HCT116 (cell line): ENCODE measurements around the gene HOPX. TPM values are rescaled to one million over a fixed set of nuclear protein-coding genes. Genes with fewer than 3 reads are reported as not detected.

Experiments used
- ATAC-seq: fragments of 200-7000 bp; cut with Tn5 transposase; 2 replicates; pipeline ENCODE4 v1.9.1; 2020; ENCODE audit warnings: mild to moderate bottlenecking, moderate library complexity
- BruUV-seq: library from RNA; stranded (reverse); fragments of 400-500 nt; replicated peaks from 2 replicates; lab custom pipeline; 2021; lab: Mats Ljungman, UMichigan
- CTCF ChIA-PET: fragments of 300-600 bp; sonication (Branson Sonifier 250); formaldehyde crosslinking; loops from one replicate; lab custom pipeline; 2021; ENCODE audit warnings: antibody characterized with exemption; lab: Charles Lee
- POLR2A ChIA-PET: fragments of 300-600, 350-600 bp; sonication (Branson Sonifier 250); formaldehyde crosslinking; loops from one replicate; lab custom pipeline; 2021; ENCODE audit warnings: antibody characterized with exemption; lab: Charles Lee
- RAD21 ChIA-PET, 2 experiments: fragments of 300-600 bp; sonication (Branson Sonifier 250); formaldehyde crosslinking; loops; one replicate each; lab custom pipeline; 2023; ENCODE audit warnings: low total read pairs in 2 of 2; ENCODE audit not compliant: uncharacterized antibody in 2 of 2, unreplicated experiment in 2 of 2, low non-redundant PET in 1 of 2; lab: Charles Lee
- DNase-seq: peaks from one replicate; pipeline ENCODE4 v3.0.0-alpha.2; 2010; ENCODE audit warnings: low read depth, low spot score
- H2AFZ ChIP-seq: fragments of 200-600 bp; shearing (Covaris generic), sonication (generic); 2 replicates; pipeline ENCODE4 v1.6.1; 2017; ENCODE audit warnings: low read depth, mixed run types, mixed read lengths, antibody characterized with exemption, low read length; ENCODE audit not compliant: poor library complexity, severe bottlenecking
- H3K27ac ChIP-seq: 2 replicates; pipeline ENCODE4 v1.5.1; 2012; ENCODE audit warnings: low read depth, low read length
- H3K27me3 ChIP-seq: fragments of 200-600 bp; sonication (generic); 2 replicates; pipeline ENCODE4 v1.6.1; 2016; ENCODE audit warnings: mixed run types, low read length, mixed read lengths; ENCODE audit not compliant: insufficient read depth
- H3K36me3 ChIP-seq, 2 experiments: fragments of 200-500 bp in 1 of 2; fragments of 200-600 bp in 1 of 2; sonication (Bioruptor generic) in 1 of 2; sonication (generic) in 1 of 2; 2 replicates each; pipeline versions ENCODE4 v1.5.1 to v1.6.1; 2014 to 2016; ENCODE audit warnings: low read length in 2 of 2, inconsistent platforms in 1 of 2, mixed read lengths in 1 of 2, mixed run types in 1 of 2; ENCODE audit not compliant: insufficient read depth in 2 of 2, control insufficient read depth in 1 of 2
- H3K4me1 ChIP-seq, 2 experiments: fragments of 200-600 bp in 1 of 2; sonication (generic) in 1 of 2; 2 replicates each; pipeline versions ENCODE4 v1.5.1 to v1.6.1; 2012 to 2017; ENCODE audit warnings: low read length in 2 of 2, inconsistent platforms in 1 of 2, mild to moderate bottlenecking in 1 of 2, mixed read lengths in 1 of 2, mixed run types in 1 of 2, moderate library complexity in 1 of 2; ENCODE audit not compliant: insufficient read depth in 2 of 2, control insufficient read depth in 1 of 2
- H3K4me2 ChIP-seq: fragments of 200-600 bp; sonication (generic); 2 replicates; pipeline ENCODE4 v1.6.1; 2017; ENCODE audit warnings: mixed run types, low read length, mixed read lengths
- H3K4me3 ChIP-seq, 2 experiments: fragments of 200-600 bp in 1 of 2; sonication (generic) in 1 of 2; replicated peaks in 1 of 2; 2 replicates each; pipeline ENCODE4 v1.5.1; 2011 to 2016; ENCODE audit warnings: low read length in 2 of 2, control low read depth in 1 of 2, low read depth in 1 of 2, mild to moderate bottlenecking in 1 of 2, mixed read lengths in 1 of 2, mixed run types in 1 of 2
- H3K79me2 ChIP-seq: fragments of 200-600 bp; sonication (generic); 2 replicates; pipeline ENCODE4 v1.6.1; 2017; ENCODE audit warnings: mild to moderate bottlenecking, mixed run types, low read length, moderate library complexity, mixed read lengths; ENCODE audit not compliant: insufficient read depth
- H3K9ac ChIP-seq: fragments of 200-600 bp; sonication (generic); 2 replicates; pipeline ENCODE4 v1.6.1; 2016; ENCODE audit warnings: low read length, mixed read lengths
- H3K9me2 ChIP-seq: fragments of 200-600 bp; sonication (generic), shearing (Covaris generic); 2 replicates; pipeline ENCODE4 v1.6.1; 2017; ENCODE audit warnings: mixed run types, mild to moderate bottlenecking, moderate library complexity; ENCODE audit not compliant: insufficient read depth
- H3K9me3 ChIP-seq, 2 experiments: fragments of 200-500 bp in 1 of 2; fragments of 200-600 bp in 1 of 2; sonication (Bioruptor generic) in 1 of 2; sonication (generic) in 1 of 2; 2 replicates each; pipeline ENCODE4 v1.6.1; 2014 to 2017; ENCODE audit warnings: low read length in 2 of 2, mixed read lengths in 2 of 2, inconsistent platforms in 1 of 2, low read depth in 1 of 2, mild to moderate bottlenecking in 1 of 2, mixed run types in 1 of 2, moderate library complexity in 1 of 2; ENCODE audit not compliant: control insufficient read depth in 1 of 2, insufficient read depth in 1 of 2
- H4K20me1 ChIP-seq: fragments of 200-600 bp; sonication (generic), shearing (Covaris generic); 2 replicates; pipeline ENCODE4 v1.6.1; 2017; ENCODE audit warnings: mixed run types, mild to moderate bottlenecking, moderate library complexity; ENCODE audit not compliant: insufficient read depth
- CBX3 ChIP-seq: IDR thresholded peaks from 2 replicates; pipeline ENCODE4 v1.6.1; 2012; ENCODE audit warnings: low read depth
- CEBPB ChIP-seq: IDR thresholded peaks from 2 replicates; pipeline ENCODE4 v1.6.1; 2012; ENCODE audit warnings: low read depth
- EGR1 ChIP-seq: IDR thresholded peaks from 2 replicates; pipeline ENCODE4 v1.6.1; 2012; ENCODE audit warnings: low read depth
- ELF1 ChIP-seq: IDR thresholded peaks from 2 replicates; pipeline ENCODE4 v1.6.1; 2012; ENCODE audit warnings: low read depth, borderline replicate concordance
- EZH2 ChIP-seq: fragments of 200-600 bp; sonication (generic); IDR thresholded peaks from 2 replicates; pipeline ENCODE4 v1.6.1; 2017; ENCODE audit warnings: antibody characterized with exemption, mixed run types
- FOSL1 ChIP-seq: IDR thresholded peaks from 2 replicates; pipeline ENCODE4 v1.6.1; 2012; ENCODE audit warnings: low read depth
- JUND ChIP-seq: IDR thresholded peaks from 2 replicates; pipeline ENCODE4 v1.6.1; 2012
- POLR2A ChIP-seq: IDR thresholded peaks from 2 replicates; pipeline ENCODE4 v1.7.0; 2011; ENCODE audit warnings: borderline replicate concordance; ENCODE audit not compliant: insufficient read depth, insufficient read length; ENCODE audit errors: extremely low read depth
- POLR2AphosphoS5 ChIP-seq: IDR thresholded peaks from 2 replicates; pipeline ENCODE4 v1.6.1; 2011; ENCODE audit warnings: mild to moderate bottlenecking, low read depth, low read length, moderate library complexity
- RAD21 ChIP-seq: IDR thresholded peaks from 2 replicates; pipeline ENCODE4 v1.6.1; 2012; ENCODE audit warnings: low read depth, mild to moderate bottlenecking
- SIN3A ChIP-seq: IDR thresholded peaks from 2 replicates; pipeline ENCODE4 v1.6.1; 2012; ENCODE audit warnings: low read depth
- SP1 ChIP-seq: IDR thresholded peaks from 2 replicates; pipeline ENCODE4 v1.6.1; 2012; ENCODE audit warnings: low read depth
- SRF ChIP-seq: IDR thresholded peaks from 2 replicates; pipeline ENCODE4 v1.6.1; 2012; ENCODE audit warnings: low read depth
- TCF7L2 ChIP-seq: IDR thresholded peaks from 2 replicates; pipeline ENCODE4 v1.7.0; 2011; ENCODE audit warnings: borderline replicate concordance, inconsistent platforms; ENCODE audit not compliant: insufficient read depth, insufficient read length; ENCODE audit errors: extremely low read depth
- YY1 ChIP-seq: IDR thresholded peaks from 2 replicates; pipeline ENCODE4 v1.6.1; 2011; ENCODE audit warnings: low read length, low read depth, moderate library complexity, mild to moderate bottlenecking; ENCODE audit not compliant: insufficient replicate concordance; ENCODE audit errors: extremely low read depth
- ZFX ChIP-seq: fragments of 450-650 bp; IDR thresholded peaks from 2 replicates; pipeline ENCODE4 v1.6.1; 2017
- intact Hi-C: fragments of 100-400 bp; cut with micrococcal nuclease; formaldehyde crosslinking; loops from 2 replicates; pipeline ENCODE4 v1.10.0; 2022
- total RNA-seq: library from RNA; stranded (reverse); gene quantifications from one replicate; pipeline ENCODE4 v1.2.1, GENCODE V29; 2021; ENCODE audit not compliant: unreplicated experiment
- TF ChIP-seq, protein P1 (sequence below), 3 experiments: fragments of 200-600 bp in 1 of 3; sonication (generic) in 1 of 3; IDR thresholded peaks in 2 of 3; conservative IDR thresholded peaks in 1 of 3; 2 replicates each; pipeline ENCODE4 v1.5.1; 2012 to 2017; ENCODE audit warnings: low read depth in 2 of 3, low read length in 2 of 3, antibody characterized with exemption in 1 of 3, borderline replicate concordance in 1 of 3, control low read depth in 1 of 3, mild to moderate bottlenecking in 1 of 3, mixed read lengths in 1 of 3, mixed run types in 1 of 3, moderate library complexity in 1 of 3; ENCODE audit not compliant: insufficient read depth in 1 of 3
- TF ChIP-seq, protein P2 (sequence below): IDR thresholded peaks from 2 replicates; pipeline ENCODE4 v1.6.1; 2012
- TF ChIP-seq, protein P3 (sequence below): IDR thresholded peaks from 2 replicates; pipeline ENCODE4 v1.6.1; 2011; ENCODE audit warnings: mild to moderate bottlenecking, low read length, moderate library complexity; ENCODE audit not compliant: insufficient replicate concordance; ENCODE audit errors: extremely low read depth

HOPX gene
- total RNA-seq, 1 experiment from 2014 or later, result 0.42 TPM

DNA sequence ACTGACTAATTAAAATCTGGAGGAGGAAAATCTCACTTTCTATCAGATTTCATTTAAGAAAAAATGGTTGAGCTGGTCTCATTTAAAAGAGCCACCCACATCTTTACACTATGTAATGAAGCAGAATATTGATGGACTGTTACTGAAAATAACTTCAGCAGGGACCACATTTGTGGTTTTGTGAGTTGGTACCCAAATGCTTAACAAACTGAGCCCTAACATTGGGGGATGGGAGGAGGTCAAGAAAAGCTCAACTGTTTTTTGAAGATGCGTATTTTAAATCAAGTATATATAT is 30.1 kb downstream of the HOPX start:
- CTCF ChIA-PET, result interaction anchor here (3.1 kb wide), 1 partner anchor 10 kb away, joined by 17 read pairs; no protein-coding TSS in a partner anchor

More for the DNA sequence above, 30.1 kb downstream of the HOPX start:
- TF ChIP-seq SIN3A (no peak), RAD21 (no peak), ZFX (no peak), SP1 (no peak), ELF1 (no peak), CEBPB (no peak), EZH2 (no peak), CBX3 (no peak), EGR1 (no peak), JUND (no peak), SRF (no peak), TCF7L2 (no peak), YY1 (no peak), POLR2AphosphoS5 (no peak), POLR2A (no peak), FOSL1 (no peak)
- TF ChIP-seq, protein P1, sequence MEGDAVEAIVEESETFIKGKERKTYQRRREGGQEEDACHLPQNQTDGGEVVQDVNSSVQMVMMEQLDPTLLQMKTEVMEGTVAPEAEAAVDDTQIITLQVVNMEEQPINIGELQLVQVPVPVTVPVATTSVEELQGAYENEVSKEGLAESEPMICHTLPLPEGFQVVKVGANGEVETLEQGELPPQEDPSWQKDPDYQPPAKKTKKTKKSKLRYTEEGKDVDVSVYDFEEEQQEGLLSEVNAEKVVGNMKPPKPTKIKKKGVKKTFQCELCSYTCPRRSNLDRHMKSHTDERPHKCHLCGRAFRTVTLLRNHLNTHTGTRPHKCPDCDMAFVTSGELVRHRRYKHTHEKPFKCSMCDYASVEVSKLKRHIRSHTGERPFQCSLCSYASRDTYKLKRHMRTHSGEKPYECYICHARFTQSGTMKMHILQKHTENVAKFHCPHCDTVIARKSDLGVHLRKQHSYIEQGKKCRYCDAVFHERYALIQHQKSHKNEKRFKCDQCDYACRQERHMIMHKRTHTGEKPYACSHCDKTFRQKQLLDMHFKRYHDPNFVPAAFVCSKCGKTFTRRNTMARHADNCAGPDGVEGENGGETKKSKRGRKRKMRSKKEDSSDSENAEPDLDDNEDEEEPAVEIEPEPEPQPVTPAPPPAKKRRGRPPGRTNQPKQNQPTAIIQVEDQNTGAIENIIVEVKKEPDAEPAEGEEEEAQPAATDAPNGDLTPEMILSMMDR (IDR thresholded peaks at IDR 0.05 in 2 of 3, conservative IDR thresholded peaks at IDR 0.05 in 1 of 3; ENCODE audit: borderline replicate concordance in 1 of 3, insufficient read depth in 1 of 3, low read depth in 2 of 3, low read length in 2 of 3), result no peak
- TF ChIP-seq, protein P2, sequence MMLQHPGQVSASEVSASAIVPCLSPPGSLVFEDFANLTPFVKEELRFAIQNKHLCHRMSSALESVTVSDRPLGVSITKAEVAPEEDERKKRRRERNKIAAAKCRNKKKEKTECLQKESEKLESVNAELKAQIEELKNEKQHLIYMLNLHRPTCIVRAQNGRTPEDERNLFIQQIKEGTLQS, result no peak
- TF ChIP-seq, protein P3, sequence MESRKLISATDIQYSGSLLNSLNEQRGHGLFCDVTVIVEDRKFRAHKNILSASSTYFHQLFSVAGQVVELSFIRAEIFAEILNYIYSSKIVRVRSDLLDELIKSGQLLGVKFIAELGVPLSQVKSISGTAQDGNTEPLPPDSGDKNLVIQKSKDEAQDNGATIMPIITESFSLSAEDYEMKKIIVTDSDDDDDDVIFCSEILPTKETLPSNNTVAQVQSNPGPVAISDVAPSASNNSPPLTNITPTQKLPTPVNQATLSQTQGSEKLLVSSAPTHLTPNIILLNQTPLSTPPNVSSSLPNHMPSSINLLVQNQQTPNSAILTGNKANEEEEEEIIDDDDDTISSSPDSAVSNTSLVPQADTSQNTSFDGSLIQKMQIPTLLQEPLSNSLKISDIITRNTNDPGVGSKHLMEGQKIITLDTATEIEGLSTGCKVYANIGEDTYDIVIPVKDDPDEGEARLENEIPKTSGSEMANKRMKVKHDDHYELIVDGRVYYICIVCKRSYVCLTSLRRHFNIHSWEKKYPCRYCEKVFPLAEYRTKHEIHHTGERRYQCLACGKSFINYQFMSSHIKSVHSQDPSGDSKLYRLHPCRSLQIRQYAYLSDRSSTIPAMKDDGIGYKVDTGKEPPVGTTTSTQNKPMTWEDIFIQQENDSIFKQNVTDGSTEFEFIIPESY, result no peak
- Histone ChIP-seq H3K4me2 (no peak overlapping the region), H3K36me3 (no peaks in the 10 kb centered on the region), H3K79me2 (no peaks in the 10 kb centered on the region), H2AFZ (no peak overlapping the region), H3K4me3 (no peak overlapping the region), H3K9me3 (peaks cover 0 to 4% of the 10 kb centered on the region in 2 experiments; a peak in 1 of 4 replicates), H3K9me2 (no peaks in the 10 kb centered on the region), H3K9ac (no peak overlapping the region), H3K27ac (no peak overlapping the region), H4K20me1 (no peaks in the 10 kb centered on the region), H3K27me3 (no peaks in the 10 kb centered on the region), H3K4me1 (peaks cover 0 to 11% of the 10 kb centered on the region in 2 experiments; a peak in 1 of 4 replicates)
- RAD21 ChIA-PET, result no interaction called here
- ATAC-seq, result no peak
- BruUV-seq, result no TSS peak
- POLR2A ChIA-PET, result interaction anchor here (2.0 kb wide), 1 partner anchor 10 kb away, joined by 6 read pairs; no protein-coding TSS in a partner anchor
- no peak for DNase-seq
- intact Hi-C loops, result no loop called here
